Inflammatory macrophage treated with lipopolysaccharide for 1 hour (primary cell): ENCODE measurements around the gene ZNF362.
"Not testable (repeated sequence)": the region's sequence is repeated elsewhere in the genome, so short reads cannot be mapped to it uniquely, and the experiment has no call there.

Source experiments
- DNase-seq, 2 donors: peaks; one replicate each; pipeline ENCODE4 v3.0.0-alpha.2; 2020 to 2022

The ZNF362 gene, protein sequence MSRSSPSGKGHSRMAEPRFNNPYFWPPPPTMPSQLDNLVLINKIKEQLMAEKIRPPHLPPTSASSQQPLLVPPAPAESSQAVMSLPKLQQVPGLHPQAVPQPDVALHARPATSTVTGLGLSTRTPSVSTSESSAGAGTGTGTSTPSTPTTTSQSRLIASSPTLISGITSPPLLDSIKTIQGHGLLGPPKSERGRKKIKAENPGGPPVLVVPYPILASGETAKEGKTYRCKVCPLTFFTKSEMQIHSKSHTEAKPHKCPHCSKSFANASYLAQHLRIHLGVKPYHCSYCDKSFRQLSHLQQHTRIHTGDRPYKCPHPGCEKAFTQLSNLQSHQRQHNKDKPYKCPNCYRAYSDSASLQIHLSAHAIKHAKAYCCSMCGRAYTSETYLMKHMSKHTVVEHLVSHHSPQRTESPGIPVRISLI

DNA sequence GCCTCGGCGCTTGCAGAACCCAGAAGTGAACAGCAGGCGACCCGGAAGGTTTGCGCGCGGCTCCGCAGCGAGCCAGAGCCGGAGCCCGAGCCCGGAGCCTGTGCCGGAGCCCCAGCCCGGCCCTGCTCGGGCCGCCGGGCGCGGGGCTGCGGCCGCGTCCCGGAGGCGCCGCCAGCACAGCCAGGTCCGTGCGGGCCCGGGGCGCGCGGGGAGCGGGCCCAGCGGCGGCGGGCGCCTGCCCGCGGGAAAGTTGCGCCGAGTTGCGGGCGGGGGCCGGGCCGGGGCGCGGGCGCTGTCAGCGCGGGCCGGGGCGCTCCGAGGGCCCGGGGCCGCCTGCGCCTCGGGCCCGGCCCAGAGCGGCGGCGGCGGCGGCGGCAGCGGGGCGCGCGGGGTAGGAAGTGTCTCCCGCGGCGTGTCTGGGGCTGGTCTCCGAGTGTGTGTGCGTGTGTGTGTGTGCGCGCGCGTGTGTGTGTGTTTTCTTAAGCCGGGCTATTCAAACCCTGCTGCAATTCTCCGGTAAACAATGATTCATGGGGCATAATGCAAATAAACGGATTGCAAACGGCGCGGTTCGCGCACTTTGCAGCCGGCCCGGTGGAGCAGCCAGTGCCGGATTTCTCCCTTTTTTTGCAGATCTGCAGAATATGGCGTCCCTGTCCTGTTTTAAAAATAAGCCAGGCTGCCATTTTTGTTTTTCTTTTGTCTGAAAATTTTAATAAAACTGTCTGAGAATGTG, at the start of gene ZNF362:
ZNF362 (plus strand) TSS at position 22 of the 736 bp plus-strand sequence. CDS start 14,083 bp downstream, outside the sequence.
- DNase-seq: peak; percentile 42 to 64

DNA sequence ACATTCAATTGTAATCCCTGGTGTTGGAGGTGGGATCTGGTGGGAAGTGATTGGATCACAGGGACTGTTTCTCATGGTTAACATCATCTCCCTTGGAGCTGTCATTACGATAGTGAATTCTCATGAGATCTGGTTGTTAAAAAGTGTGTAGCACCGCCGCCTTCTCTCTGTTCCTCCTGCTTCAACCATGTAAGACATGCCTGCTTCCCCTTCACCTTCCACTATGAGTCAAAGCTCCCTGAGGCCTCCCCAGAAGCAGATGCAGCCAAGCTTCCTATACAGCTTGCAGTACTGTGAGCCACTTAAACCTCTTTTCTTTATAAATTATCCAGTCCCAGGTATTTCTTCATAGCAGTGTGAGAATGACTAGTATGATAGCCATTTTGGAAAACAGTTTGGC, 44.3 kb upstream of the ZNF362 start:
- no peak for DNase-seq

DNA sequence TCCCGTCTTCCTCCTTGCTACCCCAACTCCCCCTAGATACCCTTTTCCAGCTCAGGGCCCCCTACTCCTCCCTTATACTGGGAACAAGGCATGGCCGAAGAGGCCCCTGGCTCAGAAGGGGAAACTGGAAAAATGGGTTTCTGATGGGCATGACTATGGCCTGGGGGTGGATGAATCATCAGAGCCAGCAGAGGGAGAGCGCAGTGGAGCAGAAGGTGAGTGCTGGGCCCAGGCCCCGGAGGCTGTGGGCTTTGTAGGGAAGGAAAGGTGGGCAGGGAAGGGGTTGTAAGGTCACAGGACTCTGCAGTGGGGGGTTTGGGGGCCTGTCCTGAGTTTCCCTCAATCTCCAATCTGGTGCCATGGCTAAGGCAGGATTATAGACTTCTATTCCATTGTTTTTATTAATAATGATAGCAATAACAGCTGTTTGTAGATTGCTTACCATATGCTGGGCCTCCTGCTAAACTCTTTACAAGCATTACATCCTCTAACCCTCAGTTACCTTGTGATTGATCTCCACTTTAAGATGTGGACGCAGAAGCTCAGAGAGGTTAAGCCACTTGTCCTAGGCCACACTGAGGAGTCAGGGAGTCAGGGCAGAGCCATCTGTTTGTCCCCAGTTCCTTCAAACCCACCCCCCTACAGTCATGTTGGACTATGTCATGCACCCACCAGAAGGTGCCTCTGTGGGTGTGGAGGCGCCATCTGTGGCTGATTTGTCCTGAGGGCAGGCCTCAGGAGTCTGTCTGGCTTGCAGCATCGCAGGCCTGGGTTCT, 36.2 kb upstream of the ZNF362 start:
- peak; percentile 16 to 19 for DNase-seq

DNA sequence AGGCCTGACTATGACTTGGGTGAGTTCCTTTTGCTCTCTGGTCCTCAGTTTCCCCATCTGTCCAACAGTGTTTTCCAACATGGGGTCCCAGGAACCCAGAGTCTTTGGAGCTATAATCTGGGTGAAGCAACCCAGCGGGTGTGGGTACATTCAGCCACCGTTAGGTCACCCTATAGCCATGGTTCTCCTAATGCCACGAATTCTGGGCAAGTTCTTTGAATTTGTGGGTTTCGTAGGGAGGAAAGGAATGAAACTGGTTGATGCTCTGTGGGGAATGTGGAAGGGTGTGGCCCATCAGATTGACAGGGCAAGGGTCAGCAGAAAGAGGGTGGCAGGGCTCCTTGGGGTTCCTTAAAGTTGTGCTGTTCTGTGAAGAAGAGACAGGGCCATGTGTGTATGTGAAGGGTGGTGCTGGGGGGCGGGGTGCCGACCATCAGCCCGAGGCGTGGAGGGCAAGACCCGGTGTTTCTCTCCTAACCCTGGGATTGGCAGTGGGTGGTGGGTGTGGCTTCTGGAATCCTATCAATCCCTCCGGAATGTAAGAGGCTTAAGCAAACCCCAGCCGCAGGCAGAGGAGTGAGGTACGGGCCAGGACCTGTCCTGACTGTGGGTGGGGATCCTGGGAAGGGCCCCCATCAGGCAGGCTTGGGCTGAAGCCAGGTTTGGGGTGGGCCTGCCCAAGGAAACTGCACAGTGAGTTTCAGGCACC, 35.5 kb upstream of the ZNF362 start:
- no peak for DNase-seq

DNA sequence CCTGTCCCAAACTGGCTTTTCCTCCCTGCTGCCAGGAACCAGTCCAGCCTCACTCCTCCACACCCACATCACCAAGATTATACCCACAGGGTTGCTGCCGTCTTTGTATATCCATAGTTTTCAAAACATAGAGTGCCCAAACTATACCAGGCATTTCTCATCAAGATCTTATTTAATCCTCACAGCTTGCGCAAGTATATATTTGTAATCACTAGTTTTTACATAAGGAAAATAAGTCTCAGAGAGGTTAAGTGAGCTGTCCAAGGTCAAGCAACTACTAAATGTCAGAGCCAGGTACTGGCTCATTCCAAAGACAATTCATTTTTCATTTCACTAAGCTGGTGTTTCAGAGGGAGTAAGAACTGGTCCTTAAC, 34.9 kb upstream of the ZNF362 start:
- no peak for DNase-seq

DNA sequence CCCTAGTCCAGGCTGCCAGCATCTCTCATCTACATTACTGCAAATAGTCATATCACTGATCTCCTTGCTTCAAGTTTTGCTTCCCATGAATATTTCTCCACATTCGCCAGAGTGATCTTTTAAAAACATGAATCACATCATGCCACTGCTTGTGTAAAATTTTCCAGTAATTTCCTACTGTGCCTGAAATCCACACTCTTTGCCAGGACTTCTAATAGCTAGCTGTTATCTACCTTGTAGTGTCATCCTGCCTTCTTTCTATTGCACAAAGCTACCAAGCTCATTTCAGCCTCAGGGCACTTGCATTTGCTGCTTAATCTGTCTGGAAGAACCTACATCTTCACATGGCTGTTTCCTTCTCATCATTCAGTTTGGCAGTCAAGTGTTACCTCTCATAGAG, 33.9 kb upstream of the ZNF362 start:
- DNase-seq: no peak

DNA sequence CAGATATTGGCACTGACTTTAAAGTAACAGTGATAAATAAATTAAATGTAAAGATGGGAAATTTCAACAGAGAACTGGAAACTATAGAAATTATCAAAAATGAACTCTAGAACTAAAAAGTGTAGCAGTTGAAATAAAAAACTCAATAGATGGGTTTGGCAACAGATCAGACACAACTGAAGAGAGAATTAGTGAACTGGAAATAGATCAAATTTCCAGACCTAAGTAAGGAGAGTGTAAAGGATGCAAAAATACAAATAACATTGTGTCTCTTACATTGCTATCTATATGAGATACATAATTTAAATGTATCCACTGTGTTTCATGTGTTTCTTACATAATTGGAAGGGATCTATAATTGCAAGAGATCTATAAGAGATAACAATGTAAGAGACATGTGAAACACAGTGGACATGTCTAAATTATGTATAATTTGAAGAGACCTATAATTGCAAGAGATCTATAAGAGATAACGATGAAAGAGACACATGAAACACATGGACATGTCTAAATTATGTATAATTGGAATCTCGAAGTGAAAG, 32.1 kb upstream of the ZNF362 start:
- DNase-seq: no peak

DNA sequence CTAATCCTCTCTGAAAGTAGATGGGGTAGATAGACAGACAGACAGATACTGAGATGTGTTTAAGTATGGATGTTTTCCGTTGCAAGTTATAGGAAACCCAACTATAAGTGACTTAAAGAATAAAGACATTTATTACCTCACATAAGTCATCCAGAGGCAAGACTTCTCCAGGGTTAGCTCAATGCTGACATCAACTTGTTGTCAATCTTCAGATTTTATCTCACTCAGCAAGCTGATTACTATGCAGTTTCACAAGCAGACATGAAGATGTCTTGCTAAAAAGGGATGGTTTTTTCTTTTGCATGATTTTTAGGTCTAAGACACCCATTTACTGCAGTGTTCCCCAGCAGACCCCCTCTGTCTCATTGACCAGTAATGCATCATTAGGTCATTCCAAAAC, 30.7 kb upstream of the ZNF362 start:
- no peak for DNase-seq

DNA sequence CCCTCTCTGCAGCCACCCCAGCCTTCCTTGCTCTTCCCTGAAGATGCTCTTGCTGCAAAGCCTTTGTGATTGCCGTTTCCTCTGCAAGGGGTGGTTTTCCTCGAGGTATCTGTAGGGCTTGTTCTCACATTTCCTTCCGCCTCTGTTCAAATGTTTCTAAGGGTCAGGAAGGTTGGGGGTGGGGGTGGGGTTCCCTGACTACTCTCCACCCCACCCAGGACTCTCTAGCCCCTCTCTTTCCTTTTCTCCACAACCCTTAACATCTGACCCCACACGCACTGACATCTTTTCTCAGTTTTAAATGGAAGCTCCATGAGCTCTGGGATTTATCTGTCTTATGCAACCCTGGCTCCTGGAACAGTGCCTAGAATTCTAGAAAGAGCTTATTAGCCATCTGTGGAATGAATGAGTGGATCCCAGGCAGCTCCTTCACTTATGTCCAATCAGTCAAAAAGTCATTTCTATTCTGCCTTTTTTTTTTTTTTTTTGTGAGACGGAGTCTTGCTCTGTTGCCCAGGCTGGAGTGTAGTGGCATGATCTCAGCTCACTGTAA, 27.3 kb upstream of the ZNF362 start:
- DNase-seq: no peak

DNA sequence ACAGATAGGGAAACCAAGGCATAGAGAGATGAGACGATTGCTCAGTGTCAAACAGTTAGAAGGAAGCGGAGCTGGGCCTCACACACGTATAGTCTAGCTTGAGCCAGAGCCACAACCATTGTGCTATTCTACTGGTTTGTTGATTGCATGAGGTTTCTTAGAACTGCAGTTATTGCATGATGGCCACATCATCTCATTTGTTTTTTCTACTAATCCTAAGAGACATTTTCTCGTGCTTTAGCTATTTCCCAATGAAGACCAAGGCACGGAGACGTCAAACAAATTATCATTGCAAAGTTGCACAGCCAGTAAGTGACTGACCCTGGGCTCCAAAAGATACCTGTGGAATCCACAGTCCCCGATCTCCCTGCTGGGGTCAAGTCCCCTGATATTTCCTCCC, 25.1 kb upstream of the ZNF362 start:
- DNase-seq: no peak

DNA sequence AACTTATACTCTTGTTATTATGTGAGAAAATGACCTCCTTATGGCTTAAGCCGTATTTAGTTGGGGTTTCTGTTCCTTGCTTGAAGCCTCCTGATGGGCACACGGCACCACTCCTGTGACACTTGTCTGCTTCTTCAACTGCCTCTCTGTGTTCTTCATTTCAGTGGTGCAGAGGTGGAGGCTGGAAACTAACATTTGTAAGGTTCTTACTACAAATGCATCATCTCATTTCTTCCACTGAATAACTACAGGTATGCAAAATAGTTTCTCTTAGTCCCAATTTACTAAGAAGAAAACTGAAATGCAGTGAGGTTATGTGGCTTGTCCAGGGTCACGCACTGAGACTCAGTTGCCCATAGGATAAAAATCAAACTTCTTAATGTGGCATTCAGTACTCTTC, 23.6 kb upstream of the ZNF362 start:
- no peak for DNase-seq

DNA sequence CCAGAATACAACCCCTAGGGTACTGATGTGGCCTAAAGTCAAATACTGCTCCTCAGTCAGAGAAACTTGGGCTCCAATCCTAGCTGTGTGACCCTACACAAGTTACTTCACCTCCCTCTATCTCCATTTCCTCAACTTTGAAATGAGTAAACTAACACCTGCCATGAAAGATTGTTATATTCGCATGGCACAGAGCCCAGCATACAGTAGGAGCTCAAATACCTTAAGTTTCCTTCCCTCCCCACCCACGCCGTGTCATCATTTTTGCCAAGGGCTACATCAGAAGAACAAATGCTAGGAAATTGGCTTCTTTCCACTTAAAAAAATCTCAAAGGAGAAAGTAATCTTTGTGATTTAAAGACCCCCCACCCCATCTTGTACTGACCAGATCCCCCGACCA, 22.2 kb upstream of the ZNF362 start:
- DNase-seq: no peak

DNA sequence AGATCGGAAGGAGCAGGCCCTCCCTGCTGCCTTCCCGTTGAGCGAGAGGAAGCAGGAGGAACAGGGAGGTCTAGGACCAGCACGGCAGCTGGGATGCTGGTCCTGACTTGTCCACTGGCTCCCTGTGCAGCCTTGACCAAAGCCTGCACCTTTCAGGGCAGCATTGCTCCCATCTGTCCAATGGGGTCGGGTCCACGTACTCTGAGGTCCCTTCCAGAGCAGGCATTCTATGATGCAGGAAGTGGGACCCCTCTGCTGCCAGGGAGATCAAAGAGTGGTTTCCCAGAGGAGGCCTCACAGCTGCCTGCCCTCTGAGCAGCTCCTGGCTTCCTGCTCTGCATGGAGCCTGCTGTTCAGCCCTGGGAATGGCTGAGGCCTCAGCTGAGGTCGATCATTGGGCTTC, 21.7 kb upstream of the ZNF362 start:
- DNase-seq: no peak

DNA sequence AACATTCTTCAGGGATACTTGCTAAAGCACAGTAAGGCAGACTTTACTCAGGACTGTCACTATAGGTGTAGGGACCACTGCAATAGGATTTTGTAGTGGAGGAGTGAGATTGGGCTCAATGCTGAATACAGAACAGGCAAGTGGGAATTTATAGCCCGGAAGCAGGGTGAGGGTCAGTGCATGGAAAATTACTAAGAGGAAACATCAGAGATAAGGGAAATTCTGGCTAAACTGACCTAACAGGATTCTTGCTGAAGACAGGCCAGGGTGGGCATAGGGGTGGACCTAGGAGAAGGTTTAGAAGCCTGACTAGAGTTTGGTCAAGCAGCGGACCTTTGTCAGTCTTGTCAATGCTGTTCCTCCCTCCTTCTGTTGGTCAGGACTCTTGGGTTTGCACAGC, 20.8 kb upstream of the ZNF362 start:
- no peak for DNase-seq

DNA sequence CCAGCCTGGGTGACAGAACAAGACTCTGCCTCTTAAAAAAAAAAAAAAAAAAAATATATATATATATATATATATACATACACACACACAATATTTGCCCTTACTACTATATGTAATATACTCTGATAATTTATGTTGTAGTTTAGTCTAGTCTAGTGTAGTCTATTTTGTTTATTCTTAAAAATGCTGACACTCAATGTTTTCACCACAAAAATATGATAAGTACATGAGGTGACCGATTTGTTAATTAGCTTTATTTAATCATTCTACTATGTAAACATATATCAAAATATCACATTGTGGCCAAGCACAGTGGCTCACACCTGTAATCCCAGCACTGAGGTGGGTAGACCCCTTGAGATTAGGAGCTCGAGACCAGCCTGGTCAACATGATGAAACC, 19.8 kb upstream of the ZNF362 start:
- DNase-seq: no peak

DNA sequence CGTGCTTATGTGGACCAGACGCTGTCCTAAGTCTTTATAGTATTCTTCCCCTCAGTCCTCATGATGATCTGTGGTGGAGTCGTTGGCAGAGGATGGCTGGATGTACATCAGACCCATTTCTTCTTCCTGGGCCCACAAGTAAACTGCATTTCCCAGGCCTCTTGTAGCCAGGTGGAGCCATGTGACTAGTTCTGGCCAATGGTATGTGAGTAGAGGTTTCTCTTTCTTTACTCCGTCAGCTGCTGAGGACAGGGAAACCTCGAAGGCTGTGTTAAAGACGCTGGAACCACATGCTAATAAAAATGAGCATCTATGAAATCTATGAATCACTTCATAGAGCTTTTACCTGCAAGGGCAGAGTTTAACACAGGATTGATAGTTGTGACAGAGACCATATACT, 18.7 kb upstream of the ZNF362 start:
- no peak for DNase-seq

DNA sequence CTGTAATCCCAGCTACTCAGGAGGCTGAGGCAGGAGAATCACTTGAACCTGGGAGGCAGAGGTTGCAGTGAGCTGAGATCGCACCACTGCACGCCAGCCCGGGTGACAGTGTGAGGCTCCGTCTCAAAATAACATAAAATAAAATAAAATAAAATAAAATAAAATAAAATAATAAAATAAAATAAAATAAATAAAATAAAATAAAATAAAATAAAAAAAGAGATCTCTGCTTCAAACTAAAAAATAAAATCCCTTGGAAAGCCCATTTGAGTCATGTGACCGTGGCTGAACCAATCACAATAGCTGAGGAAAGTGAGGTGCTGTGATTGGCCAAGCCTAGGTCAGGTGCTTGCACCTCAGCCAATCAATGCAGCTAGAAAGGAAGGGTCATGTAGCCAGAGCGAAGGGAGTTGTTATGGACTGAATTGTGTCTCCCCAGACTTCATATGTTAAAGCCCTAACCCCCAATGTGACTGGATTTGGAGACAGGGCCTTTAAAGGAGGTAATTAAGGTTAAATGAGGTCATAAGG, 18.0 kb upstream of the ZNF362 start:
- not testable (repeated sequence) for DNase-seq

DNA sequence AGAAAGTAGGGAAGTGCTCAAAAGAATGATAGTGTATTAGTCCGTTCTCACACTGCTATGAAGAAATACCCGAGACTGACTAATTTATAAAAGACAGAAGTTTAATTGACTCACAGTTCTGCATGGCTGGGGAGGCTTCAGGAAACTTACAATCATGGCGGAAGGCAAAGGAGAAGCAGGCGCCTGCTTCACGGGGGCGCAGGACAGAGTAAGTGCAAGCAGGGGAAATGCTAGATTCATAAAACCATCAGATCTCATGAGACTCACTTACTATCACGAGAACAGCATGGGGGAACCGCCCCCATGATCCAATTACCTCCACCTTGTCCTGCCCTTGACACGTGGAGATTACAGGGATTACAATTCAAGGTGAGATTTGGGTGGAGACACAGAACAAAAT, 16.9 kb upstream of the ZNF362 start:
- peak; percentile 16 to 35 for DNase-seq

DNA sequence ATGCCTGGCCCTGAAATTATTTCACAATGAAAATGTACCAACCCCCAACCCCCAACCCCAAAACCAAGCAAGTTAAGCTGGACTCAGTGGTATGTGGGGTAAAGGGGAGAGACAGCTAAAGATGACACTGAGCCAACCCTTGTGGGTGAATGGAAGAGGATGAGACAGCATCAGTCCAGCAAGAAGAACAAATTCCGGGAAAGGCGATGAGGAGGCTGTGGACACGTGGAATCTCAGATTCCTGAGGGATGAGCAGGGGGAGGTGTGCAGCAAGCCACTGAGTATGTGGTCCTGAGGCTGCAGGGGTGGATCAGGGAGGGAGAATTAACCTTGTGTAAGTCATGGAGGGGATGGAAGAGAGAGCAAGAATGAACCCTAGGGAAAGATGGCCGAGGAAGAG, 14.4 kb upstream of the ZNF362 start:
- DNase-seq: no peak

DNA sequence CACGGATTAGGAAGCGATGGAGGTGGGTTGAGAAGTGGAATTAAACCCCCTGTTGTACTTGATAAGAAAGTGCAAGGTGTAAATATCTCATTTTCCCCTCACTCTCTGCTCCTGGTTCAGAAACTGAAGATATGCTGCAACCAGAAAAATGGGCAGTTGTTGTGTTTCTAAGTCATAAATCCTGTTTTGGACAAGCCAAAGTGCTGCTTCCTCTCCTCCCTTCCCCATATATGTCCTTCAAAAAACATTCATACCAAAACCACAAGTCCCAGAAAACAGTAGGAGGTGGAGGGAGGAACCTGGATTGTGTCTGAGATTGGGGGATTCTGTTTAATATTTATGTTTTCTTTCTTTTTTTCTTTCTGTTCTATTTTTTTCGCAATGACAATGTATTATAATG, 13.6 kb upstream of the ZNF362 start:
- no peak for DNase-seq

DNA sequence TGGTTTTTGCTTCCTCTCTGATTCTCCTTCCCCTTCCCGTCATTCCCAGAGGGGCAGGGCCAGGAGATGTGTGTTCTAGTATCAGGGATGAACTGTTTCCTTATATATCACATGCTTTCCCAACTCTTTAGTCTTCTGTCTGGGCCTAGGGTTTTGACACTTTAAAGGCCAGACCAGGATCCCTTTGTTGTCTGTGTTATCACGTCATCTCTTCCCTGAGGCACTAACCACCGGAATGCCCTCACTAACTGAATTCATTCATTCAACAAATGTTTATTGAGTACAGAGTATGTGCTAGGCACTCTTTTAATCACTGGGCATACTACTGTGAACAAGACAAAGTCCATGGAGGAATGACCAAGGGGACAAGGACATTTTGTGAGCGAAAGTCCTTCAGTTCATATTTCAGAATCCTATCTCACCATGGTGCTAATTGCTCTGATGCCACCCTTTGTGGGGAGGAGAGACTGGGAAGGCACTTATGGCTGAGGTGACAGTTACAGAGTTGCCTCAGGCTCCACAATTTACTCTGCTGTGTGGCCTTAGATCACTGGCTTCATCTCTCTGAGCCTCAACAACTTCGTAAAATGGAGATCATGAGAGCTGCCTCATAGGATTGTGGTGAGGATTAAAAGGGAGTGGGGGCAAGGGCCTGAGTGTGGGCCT, 12.0 kb upstream of the ZNF362 start:
- DNase-seq: no peak

DNA sequence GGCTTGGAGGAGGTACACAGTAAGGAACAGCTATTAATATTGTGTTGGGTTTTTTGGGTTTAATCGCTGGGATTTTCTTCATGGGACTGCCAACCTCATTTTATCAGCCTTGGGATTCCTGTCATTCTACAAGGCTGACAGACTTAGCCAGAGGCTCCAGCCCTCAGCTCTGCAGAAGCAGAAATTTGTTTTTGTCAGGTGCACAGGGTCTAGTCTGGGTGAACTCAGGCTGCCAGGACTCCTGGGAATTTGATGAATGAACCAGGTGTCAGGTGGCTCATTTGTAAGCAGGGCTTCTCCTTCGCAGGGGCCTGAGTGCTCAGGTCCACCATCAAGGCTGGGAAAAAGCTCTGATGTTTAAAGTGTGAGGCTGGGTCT, 11.5 kb upstream of the ZNF362 start:
- DNase-seq: no peak
